T-cell (primary cell): ENCODE results near the gene MYT1. TPM values are rescaled to one million over a fixed set of nuclear protein-coding genes. Genes with fewer than 3 reads are reported as not detected.

Experiments used
- ATAC-seq, 4 experiments: fragments of 200-7000 bp in 3 of 4; fragments of 150-1000 bp in 1 of 4; cut with Tn5 transposase; replicated peaks in 1 of 4; 1 replicate in 3 of 4; 2 replicates in 1 of 4; pipeline ENCODE4 v1.10.0; 2021; ENCODE audit warnings: moderate library complexity in 3 of 4, mild to moderate bottlenecking in 2 of 4, moderate number of reproducible peaks in 1 of 4
- CTCF ChIA-PET, 2 donors: fragments of 300-600 bp; sonication (Branson Sonifier 250); formaldehyde crosslinking; loops; one replicate each; lab custom pipeline; 2022; ENCODE audit warnings: antibody characterized with exemption in 2 of 2; lab: Charles Lee
- POLR2A ChIA-PET, 2 donors: fragments of 300-600 bp; sonication (Branson Sonifier 250); formaldehyde crosslinking; loops; one replicate each; lab custom pipeline; 2022; ENCODE audit warnings: antibody characterized with exemption in 2 of 2; lab: Charles Lee
- DNase-seq, 35 experiments: peaks; one replicate each; pipeline versions ENCODE4 v3.0.0 to v3.0.0-alpha.2; 2013 to 2023
- H3K27ac ChIP-seq: one replicate; pipeline ENCODE4 v1.5.1; 2013; ENCODE audit warnings: low read length
- H3K27me3 ChIP-seq, 2 experiments: replicated peaks in 1 of 2; 1 replicate in 1 of 2; 2 replicates in 1 of 2; pipeline versions ENCODE4 v1.6.1 to v1.7.0; 2013; ENCODE audit warnings: low read length in 1 of 2, mixed read lengths in 1 of 2; ENCODE audit not compliant: control insufficient read depth in 2 of 2, insufficient read depth in 2 of 2; ENCODE audit errors: extremely low read depth in 1 of 2
- H3K36me3 ChIP-seq, 2 donors: 1 replicate in 1 of 2; 2 replicates in 1 of 2; pipeline versions ENCODE4 v1.6.1 to v1.7.0; 2013; ENCODE audit warnings: low read length in 1 of 2; ENCODE audit not compliant: control insufficient read depth in 2 of 2, insufficient read depth in 1 of 2; ENCODE audit errors: extremely low read depth in 1 of 2
- H3K4me1 ChIP-seq, 2 experiments: 1 replicate in 1 of 2; 2 replicates in 1 of 2; pipeline versions ENCODE4 v1.6.1 to v1.7.0; 2013; ENCODE audit warnings: low read length in 2 of 2, mixed read lengths in 1 of 2; ENCODE audit not compliant: insufficient read depth in 2 of 2, control insufficient read depth in 1 of 2; ENCODE audit errors: extremely low read depth in 1 of 2
- H3K4me3 ChIP-seq, 2 donors: 1 replicate in 1 of 2; 2 replicates in 1 of 2; pipeline versions ENCODE4 v1.5.1 to v1.7.0; 2013; ENCODE audit warnings: mild to moderate bottlenecking in 2 of 2, low read length in 1 of 2, moderate library complexity in 1 of 2; ENCODE audit not compliant: control insufficient read depth in 1 of 2; ENCODE audit errors: extremely low read depth in 1 of 2
- H3K9me3 ChIP-seq: 2 replicates; pipeline ENCODE4 v1.7.0; 2013
- H3K27ac Mint-ChIP-seq, 2 donors: one replicate each; pipeline ENCODE4 v1.8.0; 2020 to 2021; ENCODE audit warnings: mild to moderate bottlenecking in 2 of 2, mixed read lengths in 2 of 2
- H3K27me3 Mint-ChIP-seq, 2 donors: one replicate each; pipeline ENCODE4 v1.8.0; 2021 to 2022; ENCODE audit warnings: mixed read lengths in 2 of 2
- H3K36me3 Mint-ChIP-seq: one replicate; pipeline ENCODE4 v1.8.0; 2021; ENCODE audit warnings: mixed read lengths
- H3K4me1 Mint-ChIP-seq, 3 donors: one replicate each; pipeline ENCODE4 v1.8.0; 2020 to 2022; ENCODE audit warnings: mixed read lengths in 3 of 3, mild to moderate bottlenecking in 1 of 3
- H3K4me3 Mint-ChIP-seq, 3 donors: one replicate each; pipeline ENCODE4 v1.8.0; 2020 to 2022; ENCODE audit warnings: mild to moderate bottlenecking in 3 of 3, mixed read lengths in 3 of 3, moderate library complexity in 3 of 3
- H3K9me3 Mint-ChIP-seq, 3 donors: one replicate each; pipeline ENCODE4 v1.8.0; 2020 to 2022; ENCODE audit warnings: mixed read lengths in 3 of 3
- WGBS: methylation state at CpG from one replicate; pipeline ENCODE4 v1.1.5; 2013; ENCODE audit warnings: missing lambda C conversion rate; ENCODE audit not compliant: insufficient coverage; 5-methylcytosine and 5-hydroxymethylcytosine counted together
- total RNA-seq, 35 experiments: library from RNA in 6 of 35; stranded (reverse) in 6 of 35; fragments of 120-200 nt in 1 of 35; gene quantifications; one replicate each; pipeline versions ENCODE4 v1.2.1 to v1.2.4 and lab custom pipeline; 2013 to 2026

MYT1 gene
- total RNA-seq, 5 donors from 2014 or later (not counting 1 experiment from before 2014, with no cell fraction given), result 0.06 TPM; not detected in 4

- ChIA-PET CTCF (no interaction called here), POLR2A (no interaction called here)
- H3K4me1 Mint-ChIP-seq, result peaks cover 29 to 53% (median 45%) of the 10 kb centered on the region in 3 donors
- no peak overlapping the region for H3K27ac ChIP-seq
- H3K9me3 ChIP-seq, result no peaks in the 10 kb centered on the region
- H3K4me1 ChIP-seq, result peaks cover 10 to 54% of the 10 kb centered on the region in 2 experiments
- ATAC-seq, result no peak
- 80% methylated on average over 10 of the region's 14 CpGs for WGBS
- H3K36me3 ChIP-seq, result no peaks in the 10 kb centered on the region
- no peaks in the 10 kb centered on the region for H3K9me3 Mint-ChIP-seq
- H3K36me3 Mint-ChIP-seq, result no peaks in the 10 kb centered on the region
- peaks cover 0 to 4% of the 10 kb centered on the region in 2 donors for H3K27me3 Mint-ChIP-seq
- H3K27ac Mint-ChIP-seq, result no peak overlapping the region
- DNase-seq, result no peak
- H3K4me3 ChIP-seq, result no peak overlapping the region
- H3K4me3 Mint-ChIP-seq, result no peak overlapping the region
- peaks cover 0 to 11% of the 10 kb centered on the region in 2 experiments for H3K27me3 ChIP-seq
Measured at GRCh38 chr20:64228751-64229506, 64.7 kb downstream of the MYT1 start.

DNA sequence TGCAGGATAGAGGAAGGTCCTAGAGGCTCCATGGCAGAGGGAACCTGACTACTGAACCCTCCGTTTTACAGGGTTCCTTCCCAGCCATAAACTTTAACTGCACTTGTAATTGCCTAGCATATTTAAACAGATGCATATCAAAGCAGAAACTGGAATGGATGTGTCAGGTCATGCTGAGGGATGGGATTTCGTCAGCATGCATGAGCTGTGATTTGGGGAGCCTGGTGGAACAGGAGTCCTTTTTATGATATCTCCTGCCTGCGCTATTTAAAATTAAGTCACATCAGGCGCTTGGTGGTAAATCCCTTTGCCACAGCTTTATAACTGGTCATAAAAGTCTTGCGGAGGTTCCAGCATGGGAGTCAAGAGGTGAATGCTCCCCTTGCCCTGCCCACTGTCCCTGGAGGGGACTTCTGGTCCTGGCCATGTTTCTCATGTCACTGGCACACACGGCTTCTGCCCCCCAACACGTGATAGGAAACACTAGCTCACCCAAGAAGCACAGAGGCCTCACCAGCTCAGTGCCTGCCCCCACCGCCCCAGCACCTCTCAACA, 65.3 kb downstream of the MYT1 start:
- no peak overlapping the region for H3K4me3 ChIP-seq
- no peaks in the 10 kb centered on the region for H3K9me3 ChIP-seq
- Mint-ChIP-seq H3K27ac (peak overlapping the region in 1 of 2 donors; percentile 27), H3K27me3 (peaks cover 0 to 4% of the 10 kb centered on the region in 2 donors), H3K4me1 (peaks cover 29 to 50% (median 40%) of the 10 kb centered on the region in 3 donors), H3K4me3 (no peak overlapping the region), H3K36me3 (no peaks in the 10 kb centered on the region), H3K9me3 (no peaks in the 10 kb centered on the region)
- no peak overlapping the region for H3K27ac ChIP-seq
- no peak for DNase-seq
- H3K4me1 ChIP-seq, result peaks cover 10 to 50% of the 10 kb centered on the region in 2 experiments
- CTCF ChIA-PET, result no interaction called here
- peaks cover 0 to 11% of the 10 kb centered on the region in 2 experiments for H3K27me3 ChIP-seq
- 77% methylated on average over 6 of the region's 8 CpGs for WGBS
- ATAC-seq, result no peak
- H3K36me3 ChIP-seq, result no peaks in the 10 kb centered on the region
- POLR2A ChIA-PET, result no interaction called here

- WGBS, result 87% methylated on average over 9 of the region's 22 CpGs
- Mint-ChIP-seq H3K27me3 (peaks cover 0 to 2% of the 10 kb centered on the region in 2 donors), H3K9me3 (no peaks in the 10 kb centered on the region), H3K27ac (no peak overlapping the region), H3K4me3 (no peak overlapping the region), H3K4me1 (peaks cover 29 to 43% (median 32%) of the 10 kb centered on the region in 3 donors), H3K36me3 (no peaks in the 10 kb centered on the region)
- H3K27ac ChIP-seq, result no peak overlapping the region
- ATAC-seq (no peak), DNase-seq (no peak)
- H3K36me3 ChIP-seq, result no peaks in the 10 kb centered on the region
- H3K4me3 ChIP-seq, result no peak overlapping the region
- peaks cover 10 to 41% of the 10 kb centered on the region in 2 experiments for H3K4me1 ChIP-seq
- H3K9me3 ChIP-seq, result no peaks in the 10 kb centered on the region
- ChIA-PET CTCF (no interaction called here), POLR2A (no interaction called here)
- H3K27me3 ChIP-seq, result peaks cover 0 to 5% of the 10 kb centered on the region in 2 experiments
Measured at GRCh38 chr20:64230461-64231145, 66.4 kb downstream of the MYT1 start.

GRCh38 chr20:64231621-64232550, 67.6 kb downstream of the MYT1 start:
- Histone ChIP-seq H3K27me3 (peaks cover 0 to 10% of the 10 kb centered on the region in 2 experiments), H3K36me3 (no peaks in the 10 kb centered on the region), H3K4me3 (no peak overlapping the region), H3K4me1 (peaks cover 3 to 28% of the 10 kb centered on the region in 2 experiments), H3K27ac (no peak overlapping the region), H3K9me3 (no peaks in the 10 kb centered on the region)
- peaks cover 21 to 32% (median 24%) of the 10 kb centered on the region in 3 donors for H3K4me1 Mint-ChIP-seq
- peaks cover 0 to 2% of the 10 kb centered on the region in 2 donors for H3K27me3 Mint-ChIP-seq
- DNase-seq (no peak), ATAC-seq (no peak)
- ChIA-PET CTCF (no interaction called here), POLR2A (no interaction called here)
- H3K27ac Mint-ChIP-seq, result no peak overlapping the region
- H3K9me3 Mint-ChIP-seq, result no peaks in the 10 kb centered on the region
- H3K36me3 Mint-ChIP-seq, result no peaks in the 10 kb centered on the region
- 86% methylated on average over 22 of the region's 27 CpGs for WGBS
- H3K4me3 Mint-ChIP-seq, result no peak overlapping the region

DNA sequence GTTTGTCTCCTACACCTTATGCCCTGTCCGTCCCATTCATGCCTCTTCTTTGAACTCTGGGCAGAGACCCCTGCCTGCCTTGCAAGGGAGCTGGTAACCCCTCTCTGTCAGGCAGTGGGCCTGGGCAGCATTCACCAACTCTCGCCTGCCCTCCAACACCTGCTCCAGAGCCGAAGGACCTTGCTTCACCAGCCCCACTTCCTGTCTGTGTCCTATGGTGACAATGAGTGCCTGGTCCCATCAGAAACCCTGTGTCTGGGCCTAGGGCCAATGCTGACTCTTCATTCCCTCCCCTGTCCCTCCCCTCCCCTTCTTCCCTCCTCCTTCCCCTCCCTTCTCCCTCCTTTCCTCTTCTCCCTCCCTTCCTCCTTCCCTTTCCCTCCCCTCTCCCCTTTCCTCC, 68.5 kb downstream of the MYT1 start:
- no peak overlapping the region for H3K27ac ChIP-seq
- no peak for ATAC-seq
- H3K36me3 ChIP-seq, result no peaks in the 10 kb centered on the region
- no peak for DNase-seq
- peak overlapping the region in 1 of 2 donors; percentile 15 for H3K27ac Mint-ChIP-seq
- POLR2A ChIA-PET, result no interaction called here
- peaks cover 2 to 19% of the 10 kb centered on the region in 2 experiments for H3K4me1 ChIP-seq
- CTCF ChIA-PET, result no interaction called here
- no peaks in the 10 kb centered on the region for H3K27me3 Mint-ChIP-seq
- peaks cover 13 to 24% (median 23%) of the 10 kb centered on the region in 3 donors for H3K4me1 Mint-ChIP-seq
- no peak overlapping the region for H3K4me3 Mint-ChIP-seq
- no peak overlapping the region for H3K4me3 ChIP-seq
- H3K27me3 ChIP-seq, result peaks cover 0 to 10% of the 10 kb centered on the region in 2 experiments
- no peaks in the 10 kb centered on the region for H3K9me3 Mint-ChIP-seq
- H3K9me3 ChIP-seq, result no peaks in the 10 kb centered on the region
- 61% methylated on average over 3 of the region's 3 CpGs for WGBS
- H3K36me3 Mint-ChIP-seq, result no peaks in the 10 kb centered on the region

- no peaks in the 10 kb centered on the region for H3K36me3 ChIP-seq
- WGBS, result 91% methylated on average over 4 of the region's 5 CpGs
- peak overlapping the region in 1 of 2 donors; percentile 53 for H3K27ac Mint-ChIP-seq
- ChIA-PET CTCF (no interaction called here), POLR2A (no interaction called here)
- no peaks in the 10 kb centered on the region for H3K9me3 Mint-ChIP-seq
- ATAC-seq (no peak), DNase-seq (no peak)
- no peaks in the 10 kb centered on the region for H3K9me3 ChIP-seq
- peaks cover 2 to 10% of the 10 kb centered on the region in 2 experiments for H3K4me1 ChIP-seq
- H3K36me3 Mint-ChIP-seq, result no peaks in the 10 kb centered on the region
- H3K27me3 ChIP-seq, result peaks cover 0 to 5% of the 10 kb centered on the region in 2 experiments
- H3K4me3 ChIP-seq, result no peak overlapping the region
- H3K27me3 Mint-ChIP-seq, result no peaks in the 10 kb centered on the region
- H3K4me1 Mint-ChIP-seq, result peaks cover 7 to 17% (median 14%) of the 10 kb centered on the region in 3 donors
- H3K4me3 Mint-ChIP-seq, result no peak overlapping the region
- no peak overlapping the region for H3K27ac ChIP-seq
Measured at GRCh38 chr20:64233725-64234124, 69.5 kb downstream of the MYT1 start.
